ENCODE measurements around the gene HLF.
"Not testable (repeated sequence)": the region's sequence is repeated elsewhere in the genome, so short reads cannot be mapped to it uniquely, and the experiment has no call there.

HLF gene

GRCh38 chr17:55312852-55313251 lies 48.1 kb downstream of the HLF start:
- no peak for DNase-seq

- DNase-seq, result no peak
Observed at GRCh38 chr17:55314061-55314783, 49.5 kb downstream of the HLF start.

GRCh38 chr17:55314784-55315491 lies 50.2 kb downstream of the HLF start:
- no peak for DNase-seq

- no peak for DNase-seq
Observed at GRCh38 chr17:55316499-55316898, 51.7 kb downstream of the HLF start.

GRCh38 chr17:55317284-55317683 lies 52.5 kb downstream of the HLF start:
- DNase-seq, result no peak

GRCh38 chr17:55318081-55318480 lies 53.3 kb downstream of the HLF start:
- no peak for DNase-seq

GRCh38 chr17:55318715-55319487 lies 54.1 kb downstream of the HLF start:
- no peak for DNase-seq

- no peak for DNase-seq
Observed at GRCh38 chr17:55319933-55320593, 55.3 kb downstream of the HLF start.

- no peak for DNase-seq
Observed at GRCh38 chr17:55320594-55321426, 56.0 kb downstream of the HLF start.

GRCh38 chr17:55321427-55322060 lies 56.8 kb downstream of the HLF start:
- no peak for DNase-seq

GRCh38 chr17:55322453-55322985 lies 57.8 kb downstream of the HLF start:
- no peak for DNase-seq

GRCh38 chr17:55323518-55324295 lies 58.9 kb downstream of the HLF start:
- no peak for DNase-seq

- DNase-seq, result no peak
Observed at GRCh38 chr17:55324296-55324978, 59.7 kb downstream of the HLF start.

- no peak for DNase-seq
Observed at GRCh38 chr17:55325406-55325805, 60.6 kb downstream of the HLF start.

- DNase-seq, result no peak
Observed at GRCh38 chr17:55326030-55326429, 61.3 kb downstream of the HLF start.

- no peak for DNase-seq
Observed at GRCh38 chr17:55327225-55328088, 62.7 kb downstream of the HLF start.

- not testable (repeated sequence) for DNase-seq
Observed at GRCh38 chr17:55328514-55328913, 63.8 kb downstream of the HLF start.

- DNase-seq, result no peak
Observed at GRCh38 chr17:55330344-55330933, 65.7 kb downstream of the HLF start.
